T1000 (cell line): ENCODE measurements around the gene SLC26A1.
"Not testable (repeated sequence)": the region's sequence is repeated elsewhere in the genome, so short reads cannot be mapped to it uniquely, and the experiment has no call there.

Source experiments
- DNase-seq: peaks from one replicate; lab custom pipeline; 2025; ENCODE audit warnings: mixed read lengths; lab: John Stamatoyannopoulos, UW

The SLC26A1 gene

DNA sequence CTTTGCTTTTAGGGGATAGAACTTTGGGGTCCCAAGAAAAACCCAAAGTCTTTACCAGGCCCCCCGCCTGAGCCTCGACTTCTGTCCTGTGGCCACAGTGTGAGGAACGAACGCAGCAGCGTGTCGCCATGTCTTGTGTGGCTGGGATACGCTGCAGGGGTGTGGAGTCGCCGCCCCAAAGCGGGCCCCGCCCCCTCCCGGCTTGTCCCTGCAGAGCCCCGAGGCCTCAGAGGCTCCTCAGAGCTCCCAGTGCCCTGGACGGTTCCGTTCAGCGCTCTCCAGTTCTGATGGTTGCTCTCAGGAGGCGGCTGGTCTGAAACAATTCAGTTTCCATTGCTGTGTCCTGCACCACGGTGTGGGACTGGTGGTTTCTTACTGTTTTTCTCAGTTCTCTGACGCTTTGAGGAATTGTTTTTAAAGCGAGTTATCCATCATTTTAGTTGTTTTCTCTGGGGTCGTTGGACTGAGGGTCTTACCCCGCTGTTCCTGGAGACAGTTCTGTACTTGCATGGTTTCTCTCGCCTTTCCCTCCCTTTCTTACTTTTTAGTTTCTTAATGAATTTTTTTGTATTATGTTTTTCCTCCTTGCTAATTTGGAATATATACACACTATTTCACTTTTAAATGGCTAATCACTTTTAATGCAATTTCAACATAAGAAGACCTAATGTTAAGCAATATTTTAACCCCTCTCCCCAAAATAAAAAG lies 7.9 kb downstream of the SLC26A1 start:
- no peak for DNase-seq

DNA sequence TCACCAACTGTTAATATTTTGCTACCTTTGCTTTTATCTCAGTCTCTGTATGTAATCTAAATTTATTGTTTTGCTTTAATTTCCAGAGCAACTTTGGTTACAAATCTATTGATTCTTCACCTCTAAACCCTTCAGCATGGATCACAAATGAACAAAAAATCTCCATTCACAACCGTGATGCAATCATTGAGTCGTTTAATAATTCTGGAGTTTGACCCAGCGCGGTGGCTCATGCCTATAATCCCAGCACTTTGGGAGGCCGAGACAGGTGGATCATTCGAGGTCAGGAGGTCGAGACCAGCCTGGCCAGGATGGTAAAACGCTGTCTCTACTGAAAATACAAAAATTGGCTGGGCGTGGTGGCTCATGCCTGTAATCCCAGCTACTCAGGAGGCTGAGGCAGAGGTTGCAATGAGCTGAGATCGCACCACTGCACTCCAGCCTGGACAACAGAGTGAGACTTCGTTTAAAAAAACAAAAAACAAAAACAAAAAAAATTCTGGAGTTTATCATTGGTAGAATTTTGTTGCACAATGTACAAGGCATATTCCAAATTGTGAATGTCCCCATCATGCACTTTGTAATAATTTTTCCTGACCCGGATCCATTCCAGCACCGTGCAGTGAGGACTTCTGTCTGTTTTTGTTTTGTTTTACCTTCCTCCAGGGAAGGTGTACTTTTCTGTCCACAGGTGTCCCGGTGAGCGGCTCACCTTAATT lies 8.7 kb downstream of the SLC26A1 start:
- DNase-seq: no peak

DNA sequence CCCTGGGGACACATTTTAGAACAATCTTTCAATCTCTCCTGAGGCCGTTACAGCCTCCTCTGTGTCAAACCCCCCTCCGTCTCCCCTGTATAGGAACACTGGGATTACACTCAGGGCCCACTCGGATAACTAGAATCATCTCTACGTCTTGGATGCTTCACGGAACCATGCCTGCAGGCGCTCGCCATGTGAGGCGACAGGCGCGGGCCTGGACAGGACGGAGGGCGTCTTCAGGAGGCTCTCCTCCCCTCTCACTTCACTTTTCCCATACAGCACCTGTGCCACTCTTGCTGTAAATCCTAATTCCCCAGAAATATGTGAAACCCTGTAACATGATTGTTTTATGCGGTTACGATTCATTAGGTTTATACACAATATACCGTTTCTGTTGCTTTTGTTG lies 10.4 kb downstream of the SLC26A1 start:
- no peak for DNase-seq

DNA sequence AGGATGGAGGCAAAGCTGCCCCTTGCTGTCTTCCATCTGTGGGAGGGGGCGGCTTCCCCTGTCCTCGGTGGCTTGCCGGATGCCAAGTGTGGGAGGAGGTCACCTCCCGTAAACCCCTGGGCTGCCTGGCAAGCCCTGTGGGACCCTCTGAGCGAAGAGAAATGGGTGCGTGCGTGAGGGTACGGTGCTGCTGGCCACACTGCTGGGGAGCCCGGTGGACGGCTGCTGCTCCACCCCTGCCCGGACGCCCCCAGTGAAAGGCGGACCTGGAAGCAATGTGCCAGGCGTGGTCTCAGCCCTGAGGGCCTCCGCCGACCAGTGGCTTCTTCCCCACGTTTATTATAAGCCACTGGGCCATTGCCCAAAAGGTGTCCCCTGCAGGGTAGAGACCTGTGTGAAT lies 10.9 kb downstream of the SLC26A1 start:
- no peak for DNase-seq

DNA sequence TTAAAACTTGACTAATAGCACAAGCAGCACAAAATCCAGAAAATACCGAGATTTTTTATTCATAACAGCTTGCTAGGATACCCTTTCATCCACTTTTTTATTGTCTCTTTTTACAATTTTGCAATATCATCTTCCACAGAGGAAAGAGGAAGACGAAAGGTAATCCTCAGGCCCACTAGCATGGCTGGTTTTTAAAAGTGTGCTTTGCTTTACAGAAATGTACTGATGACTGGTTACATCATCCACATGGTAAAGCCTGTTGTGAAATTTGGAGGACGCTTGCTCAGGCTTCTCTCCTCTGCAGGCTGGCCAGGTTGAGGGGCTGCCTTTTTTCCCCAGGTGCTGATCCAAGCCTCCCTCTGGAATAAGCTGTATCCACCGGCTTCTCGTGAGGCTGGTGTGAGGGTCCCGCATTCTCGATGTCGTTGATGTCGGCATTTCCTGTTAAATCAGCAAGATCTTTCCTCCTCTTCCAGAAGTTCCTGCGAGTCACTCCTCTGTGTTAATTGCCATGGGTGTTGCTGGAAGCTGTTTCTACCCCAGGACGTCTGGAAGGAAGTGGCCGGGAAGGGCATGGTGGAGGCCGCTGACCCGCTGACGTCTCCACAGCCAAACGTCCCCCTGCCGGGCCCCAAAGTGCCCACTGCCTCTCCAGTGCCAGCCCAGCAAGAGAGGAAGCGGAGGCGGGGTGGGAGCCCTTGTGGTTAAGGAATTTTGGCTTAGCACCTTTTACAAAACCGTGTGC lies 14.1 kb downstream of the SLC26A1 start:
- DNase-seq: no peak

DNA sequence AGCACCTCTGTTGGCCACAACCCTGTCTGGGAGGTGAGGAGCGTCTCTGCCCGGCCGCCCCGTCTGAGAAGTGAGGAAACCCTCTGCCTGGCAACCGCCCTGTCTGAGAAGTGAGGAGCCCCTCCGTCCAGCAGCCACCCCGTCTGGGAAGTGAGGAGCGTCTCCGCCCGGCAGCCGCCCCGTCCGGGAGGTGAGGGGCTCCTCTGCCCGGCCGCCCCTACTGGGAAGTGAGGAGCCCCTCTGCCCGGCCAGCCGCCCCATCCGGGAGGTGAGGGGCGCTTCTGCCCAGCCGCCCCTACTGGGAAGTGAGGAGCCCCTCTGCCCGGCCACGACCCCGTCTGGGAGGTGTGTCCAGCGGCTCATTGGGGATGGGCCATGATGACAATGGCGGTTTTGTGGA lies 17.2 kb downstream of the SLC26A1 start:
- DNase-seq: not testable (repeated sequence)

DNA sequence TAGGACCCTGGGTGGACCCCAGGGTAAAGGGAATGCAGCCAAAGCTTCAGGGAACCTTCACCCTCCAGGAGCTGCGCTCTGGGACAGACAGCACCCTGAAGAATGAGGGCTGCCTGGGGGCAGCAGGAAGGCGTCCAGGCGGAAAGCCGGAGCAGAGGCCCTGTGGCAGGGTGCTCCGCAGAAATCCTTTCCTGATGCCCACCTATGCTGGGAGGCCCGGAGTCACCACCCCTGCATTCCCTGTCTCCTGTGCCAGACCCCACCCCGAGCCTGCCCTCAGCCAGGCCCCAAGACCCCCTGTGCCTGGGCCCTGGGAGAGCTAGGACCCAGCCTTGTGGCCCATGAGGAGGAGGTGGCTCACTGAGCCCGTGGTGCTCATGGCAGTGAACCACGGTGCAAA lies 18.5 kb downstream of the SLC26A1 start:
- no peak for DNase-seq

DNA sequence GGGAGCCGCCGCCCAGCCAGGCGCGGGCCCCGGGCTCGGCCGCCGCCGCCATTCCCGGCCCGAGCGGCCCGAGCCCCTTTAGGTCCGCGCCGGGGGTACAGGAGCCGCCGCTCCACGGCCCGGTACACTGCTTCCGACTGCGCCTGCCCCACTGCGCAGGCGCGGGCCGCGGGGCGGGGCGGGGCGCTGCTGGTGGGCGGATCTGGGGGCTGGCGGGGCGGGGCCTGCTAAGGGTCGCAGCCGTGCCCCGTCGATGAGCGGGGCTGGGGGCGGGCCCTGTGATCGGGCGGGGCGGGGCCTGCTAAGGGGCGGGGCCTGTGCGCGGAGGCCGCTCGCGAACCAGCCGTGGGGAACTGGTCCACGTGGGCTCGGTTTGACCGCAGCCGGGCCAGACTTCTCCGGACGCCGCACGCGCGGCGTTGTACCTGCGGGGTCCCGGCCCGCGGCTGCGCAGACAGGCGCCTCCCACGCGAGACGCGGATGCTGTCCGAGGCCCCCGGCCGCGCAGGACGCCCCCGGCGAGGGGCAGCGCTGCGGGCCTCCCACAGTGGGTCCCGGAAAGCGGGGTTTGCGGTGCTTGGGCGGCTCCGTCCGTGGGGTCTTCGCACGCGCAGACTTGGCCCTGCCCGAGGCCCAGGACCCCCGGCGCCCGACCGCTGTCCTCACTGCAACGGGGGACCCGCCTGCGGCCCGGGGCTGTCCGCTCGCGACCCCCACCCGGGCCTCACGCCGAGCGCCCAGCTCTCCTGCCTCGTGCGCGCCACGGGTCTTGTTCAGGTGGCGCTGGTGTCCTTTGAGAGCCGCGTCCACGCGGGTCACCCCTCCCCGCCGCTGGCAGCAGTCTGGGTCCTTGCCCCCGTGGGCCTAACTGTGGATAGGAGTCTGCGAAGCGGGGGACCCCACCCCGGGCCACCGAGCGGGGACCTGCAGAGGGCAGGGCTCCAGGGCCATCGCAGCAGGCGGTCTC lies 19.5 kb downstream of the SLC26A1 start, which contains the start of gene DGKQ:
Gene DGKQ, minus strand, starts transcription at position 139 of the 967 bp plus-strand sequence. Its CDS starts 87 bp downstream, at position 52.
- DNase-seq: peak; percentile 89

DNA sequence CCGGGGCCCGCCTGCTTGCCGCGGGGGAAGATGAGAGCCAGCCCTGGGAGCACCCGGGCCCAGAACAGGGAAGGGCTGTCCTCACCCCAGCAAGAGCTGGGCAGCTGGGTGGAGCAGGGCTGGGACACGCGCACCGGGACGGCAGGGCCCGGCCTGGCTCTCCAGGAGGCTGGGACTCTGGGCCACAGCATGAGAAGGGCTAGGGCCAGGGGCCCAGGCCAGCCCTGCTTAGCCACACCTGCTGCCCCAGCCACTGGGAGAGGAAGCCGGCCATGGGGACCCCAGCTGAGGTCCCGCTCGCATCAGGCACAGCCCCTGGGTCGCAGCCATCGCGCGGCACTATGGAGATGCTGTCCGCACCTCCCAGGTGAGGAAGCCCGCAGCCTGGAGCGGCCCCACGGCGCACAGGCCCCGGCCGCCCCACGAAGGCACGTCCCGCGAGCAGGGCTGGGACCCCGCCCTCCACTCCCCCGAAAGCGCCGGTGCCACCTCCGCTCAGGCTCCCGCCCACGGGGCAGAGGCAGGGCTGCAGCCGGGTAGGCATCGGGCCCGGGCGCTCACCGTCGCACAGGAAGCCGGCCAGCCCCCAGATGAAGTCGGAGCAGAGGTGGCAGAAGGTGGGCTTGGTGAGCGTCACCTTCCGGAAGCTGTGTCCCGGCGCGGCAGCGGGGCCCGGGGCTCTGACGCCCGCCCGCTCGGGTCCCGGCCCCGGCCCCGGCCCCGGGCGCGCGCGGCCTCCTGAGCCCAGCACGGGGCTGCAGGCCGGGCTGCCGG lies 20.4 kb downstream of the SLC26A1 start:
- DNase-seq: no peak

DNA sequence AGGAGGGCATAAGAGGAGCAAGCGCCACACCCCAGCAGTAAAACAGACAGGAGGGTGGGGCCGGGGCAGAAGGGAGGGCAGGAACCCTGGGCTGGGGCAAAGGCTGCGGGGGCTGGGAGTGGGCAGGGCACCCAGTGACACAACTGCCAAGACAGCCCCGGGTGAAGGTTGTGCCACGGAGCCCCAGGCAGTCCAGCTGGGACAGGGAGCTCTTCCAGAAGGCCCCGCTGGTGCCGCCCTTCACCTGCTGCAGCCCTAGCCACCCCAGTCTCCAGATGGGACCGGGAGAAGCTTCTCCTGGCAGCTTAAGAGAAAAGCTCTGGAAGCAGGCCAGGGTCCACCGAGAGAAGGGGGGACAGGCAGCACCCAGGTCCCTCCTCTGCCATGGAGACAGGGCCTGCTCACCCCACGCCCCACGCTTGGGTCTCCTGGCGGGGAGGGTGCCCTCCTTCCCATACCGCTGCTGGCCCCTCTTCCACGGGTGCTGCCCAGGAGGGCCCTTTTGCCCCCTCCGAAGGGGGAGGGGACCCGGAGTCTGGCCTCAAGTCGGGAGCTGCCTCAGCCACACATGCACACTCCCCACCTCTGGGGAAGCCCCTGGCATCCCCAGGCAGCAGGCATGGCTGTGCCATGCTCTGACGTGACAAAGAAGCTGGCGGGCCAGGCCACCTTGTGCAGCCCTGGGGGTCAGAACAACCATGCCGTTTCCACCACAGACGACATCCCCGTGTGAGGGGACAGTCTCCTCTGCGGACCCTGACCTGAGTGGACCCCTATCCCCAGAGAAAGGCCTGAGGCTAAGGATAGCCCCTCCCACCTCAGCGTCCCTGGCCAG lies 21.3 kb downstream of the SLC26A1 start:
- DNase-seq: no peak

DNA sequence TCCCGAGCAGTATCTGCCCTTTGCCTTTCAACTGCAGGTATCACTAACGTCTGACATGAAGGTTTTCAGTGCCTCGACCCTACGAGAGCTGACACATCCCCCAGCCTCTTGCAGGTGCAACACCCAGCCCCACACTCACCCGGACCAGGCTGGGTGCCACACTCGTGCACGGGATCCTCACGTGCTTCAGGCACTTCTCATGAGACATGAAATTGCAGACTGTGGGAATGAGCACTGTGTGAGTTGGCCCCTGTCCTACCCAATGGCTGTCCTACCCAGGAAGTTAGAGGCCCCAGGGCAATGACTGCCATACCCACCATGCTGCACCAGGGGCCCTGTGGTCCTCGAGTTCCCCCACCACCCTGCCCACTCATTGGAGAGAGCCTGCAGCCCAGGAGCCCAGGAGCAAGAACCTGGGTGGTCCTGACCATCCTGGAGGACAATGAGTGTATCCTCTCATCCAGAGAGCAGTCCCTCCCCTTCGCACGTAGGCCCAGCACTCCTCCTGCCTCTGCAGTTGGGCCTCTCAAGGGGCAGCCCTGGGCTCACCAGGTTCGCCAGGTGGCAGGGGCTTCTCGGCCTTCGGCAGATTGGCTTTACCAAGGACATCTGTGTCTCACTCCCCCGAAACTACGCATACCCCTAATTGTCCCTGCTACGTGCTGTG lies 22.2 kb downstream of the SLC26A1 start:
- DNase-seq: no peak

DNA sequence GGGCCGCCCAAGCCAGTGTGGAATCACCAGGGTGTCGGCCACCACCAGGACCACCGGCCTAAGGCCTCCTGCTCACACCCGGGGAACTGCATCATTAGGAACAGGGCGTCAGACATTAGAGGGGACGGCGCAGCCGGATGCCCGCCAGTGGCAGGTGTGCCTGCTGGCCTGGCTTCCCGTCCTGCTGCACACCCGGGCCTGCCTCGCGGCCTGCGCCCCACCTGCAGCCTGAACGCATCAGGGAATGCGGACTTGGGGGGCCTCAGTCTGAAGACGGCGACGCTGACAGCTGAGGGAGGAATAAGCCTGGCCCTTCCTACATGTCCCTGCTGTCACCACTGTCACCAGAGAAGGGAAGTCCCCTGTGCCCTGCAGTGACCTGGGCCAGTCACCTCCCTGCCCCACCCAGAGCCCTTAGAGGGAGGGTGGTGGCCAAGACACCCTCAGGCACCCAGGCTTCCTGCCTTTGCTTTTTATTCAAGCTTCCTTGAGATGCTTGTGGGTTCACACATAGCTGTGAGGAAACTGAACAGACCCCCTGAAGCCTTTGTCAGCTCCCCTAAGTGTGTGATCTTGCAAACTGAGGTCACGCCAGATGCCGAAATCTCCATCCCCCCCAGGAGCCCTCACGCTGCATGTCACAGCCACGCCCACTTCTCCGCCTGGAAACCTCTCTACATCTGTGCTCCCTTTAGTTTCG lies 23.0 kb downstream of the SLC26A1 start:
- no peak for DNase-seq

DNA sequence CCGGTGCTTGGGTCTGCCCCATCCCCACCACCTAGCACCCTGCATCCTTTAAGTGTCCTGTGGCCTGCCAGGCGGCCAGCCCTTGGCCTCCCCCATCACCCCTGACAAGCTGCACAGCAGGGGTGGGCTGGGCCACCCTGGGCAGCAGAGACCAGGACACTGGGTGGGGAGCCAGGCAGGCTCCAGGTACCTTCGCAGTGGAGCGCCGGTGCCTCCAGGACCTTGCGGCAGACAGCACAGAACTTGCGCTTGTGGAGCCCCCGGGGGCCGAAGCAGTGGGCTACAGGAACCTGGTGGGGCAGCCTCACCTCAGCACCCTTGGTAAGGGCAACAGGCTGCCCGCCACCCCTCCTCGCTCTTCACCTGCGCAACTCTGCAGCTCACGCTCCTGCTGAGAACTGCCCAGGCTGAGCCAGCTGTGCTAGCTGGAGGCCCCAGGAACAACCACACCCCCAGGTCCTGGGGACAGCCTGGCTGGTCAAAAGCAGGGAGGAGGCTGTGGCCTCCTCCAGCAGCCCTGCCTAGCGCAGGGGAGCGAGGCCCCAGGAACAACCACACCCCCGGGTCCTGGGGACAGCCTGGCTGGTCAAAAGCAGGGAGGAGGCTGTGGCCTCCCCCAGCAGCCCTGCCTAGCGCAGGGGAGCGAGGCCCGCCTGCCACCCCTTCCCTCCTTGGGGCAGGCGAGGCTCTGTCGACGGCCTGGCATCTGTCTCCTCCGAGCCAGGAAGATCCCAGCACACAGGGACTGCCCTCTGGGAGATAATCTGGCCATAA lies 24.4 kb downstream of the SLC26A1 start:
- no peak for DNase-seq

DNA sequence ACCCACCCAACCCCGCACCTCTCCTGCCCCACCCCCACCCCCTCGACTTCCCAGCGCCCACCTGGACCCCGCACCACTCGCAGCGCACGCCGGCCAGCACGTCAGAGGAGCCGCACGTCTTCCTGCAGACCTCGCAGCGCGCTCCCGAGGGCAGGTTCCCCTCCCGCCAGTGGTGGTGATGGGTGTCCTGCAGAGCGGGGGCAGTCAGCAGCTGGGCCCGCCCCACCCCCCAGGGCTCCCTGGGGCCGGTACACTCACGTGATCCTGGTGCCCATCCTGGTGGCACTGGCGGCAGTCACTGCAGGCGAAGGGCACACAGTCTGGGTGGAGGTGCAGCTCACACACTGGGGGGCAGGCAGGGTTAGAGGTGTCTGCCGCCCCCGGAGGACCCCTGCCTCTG lies 25.0 kb downstream of the SLC26A1 start:
- no peak for DNase-seq

DNA sequence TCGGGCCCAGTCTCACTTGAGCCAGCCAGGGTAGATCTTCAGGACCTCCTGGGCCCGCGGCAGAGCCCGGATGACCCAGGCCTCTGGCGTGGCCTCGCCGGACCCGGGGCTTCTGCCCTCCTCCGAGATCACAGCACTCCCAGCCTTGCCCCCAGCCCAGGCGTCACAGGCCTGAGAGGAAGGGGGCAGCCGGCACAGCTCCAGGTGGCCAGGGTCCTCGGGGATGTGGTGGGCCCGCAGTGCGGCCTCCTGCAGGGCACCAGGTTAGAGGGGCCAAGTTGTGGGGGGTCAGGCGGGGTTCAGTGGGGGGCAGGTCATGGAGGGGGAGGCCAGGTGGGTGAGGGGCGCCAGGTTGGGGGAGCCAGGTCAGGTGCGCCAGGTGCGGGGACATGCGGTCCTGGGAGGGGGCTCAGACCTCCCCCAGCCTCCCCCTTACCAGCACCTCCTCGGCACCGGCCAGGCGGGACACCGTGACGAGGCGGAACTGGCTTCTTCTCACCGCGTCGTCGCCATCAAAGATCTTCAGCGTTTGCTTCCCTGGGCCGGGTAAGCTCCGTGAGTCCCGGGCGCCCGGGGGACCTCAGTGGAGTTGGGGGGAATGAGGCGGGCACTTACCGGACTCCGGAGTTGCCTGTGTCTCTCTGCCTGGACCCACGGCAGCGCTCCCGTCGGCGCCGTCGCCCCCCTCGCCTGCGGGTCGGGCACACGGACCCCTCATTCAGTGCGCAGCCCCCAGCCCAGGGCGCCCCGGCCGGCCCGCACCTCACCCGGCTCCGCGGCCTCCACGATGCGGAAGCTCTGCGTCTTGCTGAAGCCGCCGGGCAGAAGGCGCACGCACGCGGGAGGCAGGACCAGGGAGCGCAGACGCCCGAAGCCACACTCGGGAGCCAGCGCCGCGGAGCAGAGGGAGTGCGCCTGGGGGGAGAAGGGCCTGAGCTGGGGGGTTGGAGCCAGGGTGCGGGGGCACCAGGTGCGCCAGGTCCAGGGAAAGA lies 25.8 kb downstream of the SLC26A1 start:
- DNase-seq: no peak

DNA sequence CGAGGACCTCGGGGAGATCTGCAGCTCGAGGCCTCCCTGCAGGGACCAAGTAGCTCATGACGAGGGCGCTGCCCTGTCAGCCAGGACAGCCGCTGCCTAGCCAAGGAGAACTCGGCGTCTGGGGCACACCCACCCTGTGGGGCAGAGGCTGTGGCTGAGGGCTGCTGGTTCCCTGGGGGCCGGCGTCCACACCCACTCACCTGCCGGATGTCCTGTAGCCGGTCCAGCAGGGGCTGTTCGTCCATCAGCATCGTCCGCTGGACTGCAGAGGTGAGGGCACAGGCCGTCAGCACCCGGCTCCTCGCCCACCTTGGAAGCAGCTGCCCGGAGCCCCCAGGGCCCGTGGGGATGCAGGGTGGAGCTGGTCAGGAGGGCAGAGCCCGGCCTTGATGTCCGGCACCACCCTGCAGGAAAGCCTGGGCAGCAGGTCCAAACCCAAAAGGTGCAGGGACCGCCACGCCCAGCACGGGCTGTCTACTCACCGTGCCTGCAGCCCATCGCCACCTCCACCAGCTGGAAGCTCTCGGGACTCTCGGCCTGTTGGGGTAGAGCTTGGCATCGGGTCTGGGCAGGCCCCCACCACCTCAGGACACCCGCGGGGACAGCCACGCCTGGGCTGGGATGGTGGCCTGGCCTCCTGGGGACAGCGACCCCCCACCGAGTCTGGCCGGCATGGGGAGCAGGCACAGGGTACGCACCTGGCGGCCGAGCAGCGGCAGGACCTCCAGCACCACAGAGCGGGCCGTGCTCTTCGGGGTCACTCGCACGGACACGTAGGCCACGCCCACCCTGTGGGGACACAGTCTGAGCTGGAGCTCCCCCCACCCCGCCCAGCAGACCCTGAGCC lies 26.7 kb downstream of the SLC26A1 start:
- no peak for DNase-seq
